Sigmoid colon (tissue), 4 donors: ENCODE results near the gene HOMER2.

Experiments used
- CTCF ChIP-seq, 4 experiments: fragments of 450-650 bp in 3 of 4; fragments of 200-600 bp in 1 of 4; IDR thresholded peaks; one replicate each; pipeline ENCODE4 v1.5.1; 2016 to 2019; ENCODE audit warnings: antibody characterized with exemption in 4 of 4, mild to moderate bottlenecking in 3 of 4, moderate library complexity in 2 of 4
- POLR2A ChIP-seq, 2 donors: fragments of 450-650 bp; IDR thresholded peaks; one replicate each; pipeline ENCODE4 v1.6.1; 2016; ENCODE audit warnings: antibody characterized with exemption in 2 of 2, mild to moderate bottlenecking in 2 of 2, moderate library complexity in 2 of 2
- POLR2AphosphoS5 ChIP-seq, 4 donors: sonication (generic); formaldehyde crosslinking; IDR thresholded peaks; one replicate each; pipeline ENCODE4 v1.6.1; 2017; ENCODE audit warnings: antibody characterized with exemption in 4 of 4

- no peak for TF ChIP-seq CTCF (IDR thresholded peaks at IDR 0.05)
- TF ChIP-seq POLR2AphosphoS5 (IDR thresholded peaks at IDR 0.05): no peak
- no peak for TF ChIP-seq POLR2A (IDR thresholded peaks at IDR 0.05)
These were observed 146.5 kb downstream of the HOMER2 start, which contains the start of gene FSD2 for GRCh38 chr15:82805994-82806406.
